CD8-positive, alpha-beta memory T cell (primary cell): Measurements from ENCODE around the gene MTA1. TPM values are rescaled to one million over a fixed set of nuclear protein-coding genes. Genes with fewer than 3 reads are reported as not detected.
A peak's percentile ranks its signal among the peaks of the same experiment; 100 is the strongest.

Experiments
- CTCF ChIA-PET: fragments of 350-600 bp; sonication (Branson Sonifier 250); formaldehyde crosslinking; loops from one replicate; lab custom pipeline; 2021; ENCODE audit warnings: antibody characterized with exemption; lab: Charles Lee
- POLR2A ChIA-PET: fragments of 350-600 bp; sonication (Branson Sonifier 250); formaldehyde crosslinking; loops from one replicate; lab custom pipeline; 2021; ENCODE audit warnings: antibody characterized with exemption; lab: Charles Lee
- DNase-seq, 5 donors: peaks; one replicate each; pipeline versions ENCODE4 v3.0.0 to v3.0.0-alpha.2; 2020 to 2022; ENCODE audit warnings: mixed read lengths in 1 of 5
- H3K27ac ChIP-seq: one replicate; pipeline ENCODE4 v1.7.0; 2013; ENCODE audit warnings: low read depth, mild to moderate bottlenecking, low read length, moderate library complexity
- H3K27me3 ChIP-seq: 2 replicates; pipeline ENCODE4 v1.7.0; 2013; ENCODE audit warnings: low read length, mild to moderate bottlenecking; ENCODE audit not compliant: insufficient read depth, poor library complexity, severe bottlenecking
- H3K36me3 ChIP-seq: 2 replicates; pipeline ENCODE4 v1.7.0; 2013; ENCODE audit warnings: mild to moderate bottlenecking, low read length, moderate library complexity; ENCODE audit not compliant: insufficient read depth
- H3K4me1 ChIP-seq: 2 replicates; pipeline ENCODE4 v1.7.0; 2013; ENCODE audit warnings: mild to moderate bottlenecking, low read length, moderate library complexity; ENCODE audit not compliant: insufficient read depth
- H3K4me3 ChIP-seq: 2 replicates; pipeline ENCODE4 v1.7.0; 2013; ENCODE audit warnings: mild to moderate bottlenecking, low read length
- H3K9me3 ChIP-seq: 2 replicates; pipeline ENCODE4 v1.7.0; 2013; ENCODE audit warnings: mild to moderate bottlenecking, low read length
- H3K27ac Mint-ChIP-seq, 8 donors: one replicate each; pipeline ENCODE4 v1.8.0; 2020 to 2021; ENCODE audit warnings: mixed read lengths in 8 of 8, mild to moderate bottlenecking in 6 of 8, inconsistent platforms in 3 of 8, moderate library complexity in 3 of 8
- H3K27me3 Mint-ChIP-seq, 2 donors: one replicate each; pipeline ENCODE4 v1.8.0; 2020 to 2021; ENCODE audit warnings: mixed read lengths in 2 of 2, mild to moderate bottlenecking in 1 of 2, moderate library complexity in 1 of 2
- H3K36me3 Mint-ChIP-seq, 3 donors: one replicate each; pipeline ENCODE4 v1.8.0; 2020 to 2021; ENCODE audit warnings: mixed read lengths in 3 of 3, inconsistent platforms in 1 of 3, mild to moderate bottlenecking in 1 of 3
- H3K4me1 Mint-ChIP-seq, 3 donors: one replicate each; pipeline ENCODE4 v1.8.0; 2020 to 2021; ENCODE audit warnings: mixed read lengths in 3 of 3, inconsistent platforms in 1 of 3, mild to moderate bottlenecking in 1 of 3
- H3K4me3 Mint-ChIP-seq, 7 donors: one replicate each; pipeline ENCODE4 v1.8.0; 2020 to 2021; ENCODE audit warnings: mixed read lengths in 7 of 7, mild to moderate bottlenecking in 6 of 7, moderate library complexity in 4 of 7, inconsistent platforms in 2 of 7
- H3K9me3 Mint-ChIP-seq, 5 donors: one replicate each; pipeline ENCODE4 v1.8.0; 2020 to 2022; ENCODE audit warnings: mixed read lengths in 5 of 5, mild to moderate bottlenecking in 3 of 5, moderate library complexity in 2 of 5, inconsistent platforms in 1 of 5
- polyA plus RNA-seq: library from polyadenylated mRNA; unstranded; fragments of 300-500 nt; fragmentation: Illumina TruSeq; gene quantifications from one replicate; pipeline ENCODE4 v1.2.3, GENCODE V29; 2021
- total RNA-seq, 2 experiments: library from RNA; stranded (reverse); gene quantifications; one replicate each; pipeline ENCODE4 v1.2.3, GENCODE V29; 2021

The MTA1 gene
- total and polyA plus RNA-seq, 3 experiments from 2014 or later = 6.1 to 129 (median 124) TPM

DNA sequence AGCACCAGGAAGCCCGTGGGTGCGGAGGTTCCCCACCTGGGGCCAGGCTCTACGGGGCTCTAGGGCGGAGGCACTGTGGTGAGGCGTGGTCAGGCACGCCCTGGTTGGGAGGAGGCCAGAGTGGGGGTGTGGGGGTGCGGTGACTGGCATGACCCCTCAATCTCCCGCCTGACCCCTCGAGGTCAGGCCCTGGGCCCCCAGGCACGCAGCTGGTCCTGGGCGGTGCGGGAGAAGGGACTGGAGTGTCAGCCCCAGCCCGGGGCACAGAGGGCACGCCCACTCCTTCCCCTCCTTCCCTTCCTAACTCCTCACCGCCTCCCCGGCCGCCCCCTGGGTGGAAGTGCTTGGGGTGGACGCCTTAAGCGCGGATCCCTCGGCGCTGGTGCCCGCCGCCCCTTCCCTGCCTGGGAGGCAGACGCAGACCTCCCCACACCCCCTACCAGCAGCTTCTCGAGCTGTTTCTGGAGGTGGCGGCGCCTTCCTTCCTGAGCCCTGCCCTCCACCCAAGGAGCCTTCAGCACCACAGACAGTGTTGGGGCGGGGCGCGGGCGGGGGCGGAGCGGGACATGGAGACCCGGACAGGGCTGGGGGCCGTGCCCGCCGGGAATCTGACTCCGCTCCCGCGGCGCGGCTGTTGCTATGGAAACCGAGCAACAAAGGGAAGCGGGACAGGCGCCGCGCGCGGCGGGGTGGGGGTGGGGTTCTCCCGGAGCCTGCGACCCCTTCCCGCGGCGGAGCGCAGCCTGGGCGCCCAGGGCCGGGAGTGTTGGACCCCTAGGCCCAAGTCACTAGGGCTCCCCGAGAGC, 54.3 kb downstream of the MTA1 start:
- peaks cover 35% of the 10 kb centered on the region for H3K4me1 ChIP-seq
- POLR2A ChIA-PET = interaction anchor here (1.0 kb wide), 1 partner anchor 16 kb away, joined by 4 read pairs; no protein-coding TSS in a partner anchor

GRCh38 chr14:105474483-105475268, 55.0 kb downstream of the MTA1 start, which contains the start of gene CRIP2:
Gene CRIP2 (plus strand): TSS chr14:105474821. CDS start chr14:105474863, 42 bp downstream.
- CTCF ChIA-PET = interaction anchor here (8.5 kb wide), 1 partner anchor 15 kb away, joined by 63 read pairs; no protein-coding TSS in a partner anchor
- H3K4me1 Mint-ChIP-seq = peaks cover 5 to 37% (median 11%) of the 10 kb centered on the region in 3 donors
- H3K36me3 Mint-ChIP-seq = peaks cover 0 to 4% (median 0%) of the 10 kb centered on the region in 3 donors
- H3K4me1 ChIP-seq = peaks cover 37% of the 10 kb centered on the region
- POLR2A ChIA-PET = no interaction called here
- no peaks in the 10 kb centered on the region for H3K27me3 ChIP-seq
- peak within 1 kb of the TSS in 5 of 8 donors; percentile 60 to 83 (median 72) for H3K27ac Mint-ChIP-seq
- H3K27ac ChIP-seq = peak within 1 kb of the TSS; percentile 38
- H3K27me3 Mint-ChIP-seq = peaks cover 0 to 3% of the 10 kb centered on the region in 2 donors
- H3K9me3 Mint-ChIP-seq = peaks cover 0 to 3% (median 0%) of the 10 kb centered on the region in 5 donors
- peak within 1 kb of the TSS; percentile 40 for H3K4me3 ChIP-seq
- H3K4me3 Mint-ChIP-seq = peak within 1 kb of the TSS; percentile 63 to 91 (median 74)
- no peaks in the 10 kb centered on the region for H3K9me3 ChIP-seq
- no peaks in the 10 kb centered on the region for H3K36me3 ChIP-seq
- peak; percentile 44 to 72 (median 57) for DNase-seq

More for the DNA sequence above, 54.3 kb downstream of the MTA1 start:
- H3K9me3 ChIP-seq = no peaks in the 10 kb centered on the region
- Mint-ChIP-seq H3K27me3 (peaks cover 0 to 3% of the 10 kb centered on the region in 2 donors), H3K9me3 (peaks cover 0 to 3% (median 0%) of the 10 kb centered on the region in 5 donors), H3K27ac (peak overlapping the region in 5 of 8 donors; percentile 58 to 83 (median 60)), H3K36me3 (peaks cover 0 to 5% (median 0%) of the 10 kb centered on the region in 3 donors), H3K4me1 (peaks cover 5 to 32% (median 7%) of the 10 kb centered on the region in 3 donors), H3K4me3 (peak overlapping the region; percentile 63 to 91 (median 74))
- H3K36me3 ChIP-seq = no peaks in the 10 kb centered on the region
- CTCF ChIA-PET = interaction anchor here (4.6 to 8.5 kb wide), 2 partner anchors 8 to 16 kb away, joined by 25 to 63 read pairs; no protein-coding TSS in a partner anchor
- H3K4me3 ChIP-seq = peak overlapping the region; percentile 40
- DNase-seq = peak; percentile 58 to 86 (median 75)
- H3K27ac ChIP-seq = peak overlapping the region; percentile 38
- no peaks in the 10 kb centered on the region for H3K27me3 ChIP-seq

GRCh38 chr14:105475269-105476096, 55.9 kb downstream of the MTA1 start:
- H3K9me3 Mint-ChIP-seq = peaks cover 0 to 3% (median 0%) of the 10 kb centered on the region in 5 donors
- Histone ChIP-seq H3K27me3 (no peaks in the 10 kb centered on the region), H3K4me1 (peaks cover 45% of the 10 kb centered on the region)

DNA sequence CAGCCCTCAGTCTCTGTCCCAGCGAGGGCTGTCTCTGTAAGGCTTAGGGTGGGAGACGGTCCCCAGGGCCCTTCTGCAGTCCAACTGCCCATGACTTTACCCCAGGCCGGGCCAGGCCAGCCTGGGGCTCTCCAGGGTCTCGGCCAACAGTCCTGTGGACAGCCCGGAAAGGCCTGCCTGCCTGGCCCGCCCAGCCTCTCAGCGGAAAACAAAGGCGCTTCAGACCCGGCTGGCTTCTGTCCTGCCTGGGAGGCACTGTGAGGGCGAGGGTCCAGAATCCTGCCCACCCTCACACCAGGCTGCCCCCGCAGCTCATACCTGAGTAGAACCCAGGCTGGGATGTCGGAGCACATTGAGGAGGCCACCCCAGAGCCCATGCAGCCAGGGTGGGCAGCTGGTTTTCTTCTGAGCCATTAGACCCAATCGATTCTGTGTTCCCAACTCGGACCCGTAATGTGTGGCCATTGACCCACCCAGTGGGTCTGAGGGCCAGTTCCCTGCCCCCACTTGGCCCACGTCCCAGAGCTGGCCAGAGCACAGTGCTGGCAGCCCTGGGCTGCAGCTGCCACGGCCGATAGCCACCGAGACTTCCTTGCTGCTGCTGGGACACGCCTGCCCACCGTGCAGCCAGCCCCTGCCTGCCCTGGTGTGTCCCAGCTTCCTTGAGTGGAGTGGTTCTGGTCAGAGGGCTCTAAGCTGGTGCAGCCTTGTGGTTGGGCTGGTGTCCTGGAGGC, 56.6 kb downstream of the MTA1 start:
- Histone ChIP-seq H3K4me1 (peaks cover 53% of the 10 kb centered on the region), H3K27ac (no peak overlapping the region), H3K36me3 (no peaks in the 10 kb centered on the region), H3K27me3 (no peaks in the 10 kb centered on the region), H3K4me3 (no peak overlapping the region), H3K9me3 (no peaks in the 10 kb centered on the region)
- peak overlapping the region in 6 of 7 donors; percentile 37 to 71 (median 58) for H3K4me3 Mint-ChIP-seq
- H3K27ac Mint-ChIP-seq = peak overlapping the region in 3 of 8 donors; percentile 12 to 82 (median 29)
- H3K9me3 Mint-ChIP-seq = peaks cover 0 to 3% (median 0%) of the 10 kb centered on the region in 5 donors
- peaks cover 0 to 5% of the 10 kb centered on the region in 2 donors for H3K27me3 Mint-ChIP-seq
- no peak for DNase-seq
- CTCF ChIA-PET = interaction anchor here (8.5 kb wide), 1 partner anchor 13 kb away, joined by 63 read pairs; no protein-coding TSS in a partner anchor
- peaks cover 13 to 53% (median 27%) of the 10 kb centered on the region in 3 donors for H3K4me1 Mint-ChIP-seq
- H3K36me3 Mint-ChIP-seq = no peaks in the 10 kb centered on the region
- POLR2A ChIA-PET = no interaction called here

More at GRCh38 chr14:105475269-105476096, 55.9 kb downstream of the MTA1 start:
- H3K27ac ChIP-seq = no peak overlapping the region
- Mint-ChIP-seq H3K36me3 (no peaks in the 10 kb centered on the region), H3K27me3 (peaks cover 0 to 3% of the 10 kb centered on the region in 2 donors), H3K27ac (peak overlapping the region in 3 of 8 donors; percentile 38 to 82 (median 66)), H3K4me3 (peak overlapping the region; percentile 8 to 71 (median 59)), H3K4me1 (peaks cover 7 to 45% (median 19%) of the 10 kb centered on the region in 3 donors)
- no peaks in the 10 kb centered on the region for H3K36me3 ChIP-seq
- H3K4me3 ChIP-seq = no peak overlapping the region
- POLR2A ChIA-PET = no interaction called here
- CTCF ChIA-PET = interaction anchor here (8.5 kb wide), 1 partner anchor 14 kb away, joined by 63 read pairs; no protein-coding TSS in a partner anchor
- no peak for DNase-seq
- no peaks in the 10 kb centered on the region for H3K9me3 ChIP-seq

GRCh38 chr14:105476831-105477659, 57.4 kb downstream of the MTA1 start:
- Mint-ChIP-seq H3K27ac (peak overlapping the region in 7 of 8 donors; percentile 9 to 89 (median 82)), H3K36me3 (no peaks in the 10 kb centered on the region), H3K27me3 (peaks cover 0 to 8% of the 10 kb centered on the region in 2 donors), H3K4me1 (peaks cover 17 to 58% (median 33%) of the 10 kb centered on the region in 3 donors), H3K4me3 (peak overlapping the region; percentile 19 to 84 (median 62)), H3K9me3 (peaks cover 0 to 3% (median 0%) of the 10 kb centered on the region in 5 donors)
- ChIA-PET POLR2A (no interaction called here), CTCF (interaction anchor here (1.3 to 8.5 kb wide), 2 partner anchors 13 to 29 kb away, joined by 3 to 63 read pairs; no protein-coding TSS in a partner anchor)
- no peak for DNase-seq
- no peak overlapping the region for H3K27ac ChIP-seq
- no peaks in the 10 kb centered on the region for H3K36me3 ChIP-seq
- H3K4me1 ChIP-seq = peaks cover 59% of the 10 kb centered on the region
- H3K9me3 ChIP-seq = no peaks in the 10 kb centered on the region
- H3K4me3 ChIP-seq = no peak overlapping the region
- H3K27me3 ChIP-seq = no peaks in the 10 kb centered on the region
